Colonic mucosa (tissue), 4 donors: Measurements from ENCODE around the gene GNA14. TPM values are rescaled to one million over a fixed set of nuclear protein-coding genes. Genes with fewer than 3 reads are reported as not detected.

Experiments used
- DNase-seq: peaks from one replicate; pipeline ENCODE4 v3.0.0-alpha.2; 2020
- H3K27ac ChIP-seq: fragments of 200-600 bp; one replicate; pipeline ENCODE4 v1.8.0; 2021
- H3K27me3 ChIP-seq: fragments of 200-600 bp; one replicate; pipeline ENCODE4 v1.8.0; 2021
- H3K36me3 ChIP-seq: fragments of 200-600 bp; one replicate; pipeline ENCODE4 v1.8.0; 2021
- H3K4me1 ChIP-seq: fragments of 200-600 bp; one replicate; pipeline ENCODE4 v1.8.0; 2021; ENCODE audit warnings: mild to moderate bottlenecking
- H3K4me3 ChIP-seq: fragments of 200-600 bp; one replicate; pipeline ENCODE4 v1.8.0; 2021
- H3K9ac ChIP-seq, 2 donors: one replicate each; pipeline ENCODE4 v1.7.0; 2013; ENCODE audit warnings: control low read depth in 2 of 2, low read depth in 2 of 2, low read length in 2 of 2
- H3K9me3 ChIP-seq: fragments of 200-600 bp; one replicate; pipeline ENCODE4 v1.8.0; 2021
- CTCF ChIP-seq: fragments of 200-600 bp; IDR thresholded peaks from one replicate; pipeline ENCODE4 v1.8.0; 2022; ENCODE audit warnings: antibody characterized with exemption, mild to moderate bottlenecking
- intact Hi-C: fragments of 100-400 bp; cut with DNase I; formaldehyde crosslinking; loops from one replicate; pipeline ENCODE4 v1.14.1; 2022
- total RNA-seq, 2 donors: library from RNA; stranded (reverse); fragmentation: NEBNext Ultra II Directional in 1 of 2; extraction: Animal tissue kit (Norgen Biotek cat#: 25700) in 1 of 2; gene quantifications; one replicate each; pipeline ENCODE4 v1.2.1, GENCODE V29; 2021
- donor health status: healthy.
- donor health status: DM: no; HTN: no; CAD: no.
- donor health status: DM: no; HTN: no; CAD: no.

The GNA14 gene
- total RNA-seq, 2 donors from 2014 or later: 7.9 to 11.7 TPM

GRCh38 chr9:77514886-77515711 is 133.0 kb downstream of the GNA14 start:
- H3K36me3 ChIP-seq: no peaks in the 10 kb centered on the region
- no peaks in the 10 kb centered on the region for H3K9me3 ChIP-seq
- intact Hi-C loops: no loop called here
- H3K4me1 ChIP-seq: no peaks in the 10 kb centered on the region
- H3K27ac ChIP-seq: no peak overlapping the region
- TF ChIP-seq CTCF: no peak
- H3K27me3 ChIP-seq: no peaks in the 10 kb centered on the region
- no peak overlapping the region for H3K9ac ChIP-seq
- H3K4me3 ChIP-seq: no peak overlapping the region
- no peak for DNase-seq

- intact Hi-C loops: no loop called here
- DNase-seq: no peak
- TF ChIP-seq CTCF: no peak
- no peaks in the 10 kb centered on the region for H3K36me3 ChIP-seq
- H3K27me3 ChIP-seq: no peaks in the 10 kb centered on the region
- no peak overlapping the region for H3K4me3 ChIP-seq
- H3K9ac ChIP-seq: no peak overlapping the region
- H3K4me1 ChIP-seq: no peaks in the 10 kb centered on the region
- H3K9me3 ChIP-seq: no peaks in the 10 kb centered on the region
- H3K27ac ChIP-seq: no peak overlapping the region
Observed at GRCh38 chr9:77513457-77513856, 134.7 kb downstream of the GNA14 start.

DNA sequence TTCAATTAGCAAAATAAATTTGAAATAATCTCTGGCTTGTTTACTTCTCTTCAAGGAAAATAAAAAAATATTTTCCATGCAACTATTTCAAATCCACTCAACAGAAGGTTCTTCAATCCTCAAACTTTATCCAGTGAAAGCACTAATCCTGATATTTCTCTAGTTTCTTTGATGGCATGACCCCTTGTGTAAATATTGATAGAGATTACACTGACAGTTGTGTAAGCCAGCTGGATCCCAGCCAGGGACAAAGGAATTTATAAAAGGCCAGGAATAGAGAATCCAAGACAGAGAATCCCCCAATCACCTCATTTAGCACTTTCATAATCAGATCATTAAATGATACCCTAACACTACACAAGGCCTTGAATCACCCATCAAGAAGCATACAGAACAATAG is 135.2 kb downstream of the GNA14 start:
- Histone ChIP-seq H3K27me3 (no peaks in the 10 kb centered on the region), H3K4me3 (no peak overlapping the region), H3K36me3 (no peaks in the 10 kb centered on the region), H3K9me3 (no peaks in the 10 kb centered on the region), H3K9ac (no peak overlapping the region), H3K27ac (no peak overlapping the region), H3K4me1 (no peaks in the 10 kb centered on the region)
- DNase-seq: no peak
- intact Hi-C loops: no loop called here
- no peak for TF ChIP-seq CTCF

DNA sequence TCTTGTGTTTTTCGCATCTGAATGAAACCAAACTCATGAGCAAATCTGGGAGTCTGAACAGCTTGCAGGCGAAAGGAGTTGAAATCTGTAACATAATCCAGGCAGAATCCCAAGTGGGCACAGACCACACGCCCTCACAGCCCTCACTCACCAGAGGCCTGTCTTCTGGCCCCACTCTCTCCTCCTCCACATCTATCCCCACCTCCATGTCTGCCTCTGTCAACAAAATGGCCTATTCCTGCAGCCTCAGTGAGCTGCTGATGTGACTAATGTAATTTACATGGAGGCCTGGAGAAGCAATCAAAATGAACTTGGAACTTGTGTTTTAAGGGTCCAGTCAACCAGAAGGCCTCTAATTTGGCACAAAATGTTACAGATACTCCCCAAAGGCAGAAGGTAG is 136.6 kb downstream of the GNA14 start:
- no peak for TF ChIP-seq CTCF
- H3K4me3 ChIP-seq: no peak overlapping the region
- intact Hi-C loops: no loop called here
- DNase-seq: no peak
- no peaks in the 10 kb centered on the region for H3K27me3 ChIP-seq
- H3K27ac ChIP-seq: no peak overlapping the region
- H3K36me3 ChIP-seq: no peaks in the 10 kb centered on the region
- no peaks in the 10 kb centered on the region for H3K4me1 ChIP-seq
- no peaks in the 10 kb centered on the region for H3K9me3 ChIP-seq
- H3K9ac ChIP-seq: no peak overlapping the region

DNA sequence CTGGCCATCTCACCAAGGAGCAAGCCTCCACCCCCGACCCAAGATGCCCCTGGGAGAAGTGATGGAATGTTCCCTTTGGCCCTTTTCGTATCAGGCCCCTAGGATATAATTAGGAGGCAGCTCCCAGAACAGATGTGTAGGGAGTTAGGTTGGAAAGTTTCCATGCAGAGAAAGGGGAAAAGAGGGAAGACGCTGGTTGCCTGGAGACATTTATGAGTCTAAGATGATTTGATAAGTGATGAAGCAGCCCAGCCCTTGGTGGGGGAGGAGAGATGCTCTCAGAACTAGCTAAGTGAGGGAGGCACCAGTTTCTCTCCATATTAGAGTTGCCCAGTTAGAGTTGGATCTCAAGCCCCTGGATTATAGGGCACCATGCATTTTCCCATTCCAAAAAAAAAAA is 137.5 kb downstream of the GNA14 start:
- TF ChIP-seq CTCF: no peak
- Histone ChIP-seq H3K4me3 (no peak overlapping the region), H3K36me3 (no peaks in the 10 kb centered on the region), H3K4me1 (no peaks in the 10 kb centered on the region), H3K9ac (no peak overlapping the region), H3K27ac (no peak overlapping the region), H3K9me3 (no peaks in the 10 kb centered on the region), H3K27me3 (no peaks in the 10 kb centered on the region)
- intact Hi-C loops: no loop called here
- DNase-seq: no peak
